HEK293 (cell line): ENCODE results near the gene SLAMF1.

Experiments
- SETDB1 ChIP-seq: IDR thresholded peaks from one replicate; pipeline ENCODE4 v1.6.1; 2017; ENCODE audit warnings: mild to moderate bottlenecking, low read length, moderate library complexity, mixed read lengths; ENCODE audit not compliant: insufficient read length
- ZNF239 ChIP-seq: fragments of 450-650 bp; formaldehyde crosslinking; IDR thresholded peaks from 2 replicates; pipeline ENCODE4 v1.5.1; 2016; ENCODE audit warnings: missing biosample characterization, missing genetic modification characterization
- ZNF24 ChIP-seq: fragments of 450-650 bp; formaldehyde crosslinking; IDR thresholded peaks from 2 replicates; pipeline ENCODE4 v1.5.1; 2016; ENCODE audit warnings: missing biosample characterization, missing genetic modification characterization
- ZNF292 ChIP-seq: fragments of 450-650 bp; formaldehyde crosslinking; IDR thresholded peaks from 2 replicates; pipeline ENCODE4 v1.5.1; 2016; ENCODE audit warnings: low read depth, missing biosample characterization, missing genetic modification characterization, borderline replicate concordance
- ZNF585B ChIP-seq: fragments of 450-650 bp; formaldehyde crosslinking; IDR thresholded peaks from 2 replicates; pipeline ENCODE4 v1.5.1; 2016; ENCODE audit warnings: missing biosample characterization, missing genetic modification characterization
- TF ChIP-seq, protein P1 (sequence below): fragments of 450-650 bp; formaldehyde crosslinking; IDR thresholded peaks from 2 replicates; pipeline ENCODE4 v1.5.1; 2016; ENCODE audit warnings: missing biosample characterization, missing genetic modification characterization
- TF ChIP-seq, protein P2 (sequence below): fragments of 450-650 bp; formaldehyde crosslinking; IDR thresholded peaks from 2 replicates; pipeline ENCODE4 v1.5.1; 2016; ENCODE audit warnings: missing biosample characterization, missing genetic modification characterization

DNA sequence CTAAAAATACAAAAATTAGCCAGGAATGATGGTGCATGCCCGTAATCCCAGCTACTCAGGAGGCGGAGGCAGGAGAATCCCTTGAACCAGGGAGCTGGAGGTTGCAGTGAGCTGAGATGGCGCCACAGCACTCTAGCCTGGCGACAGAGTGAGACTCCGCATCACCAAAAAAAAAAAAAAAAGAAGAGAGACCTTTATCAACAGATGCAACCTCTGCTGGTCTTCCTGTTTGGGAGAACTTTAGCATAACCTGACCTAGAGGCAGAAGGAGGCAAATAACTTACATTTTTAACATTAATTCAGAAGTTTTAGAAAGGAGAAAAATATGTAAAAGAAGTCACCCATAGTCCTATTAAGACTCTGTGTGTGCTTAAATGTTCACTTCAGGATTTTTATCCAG, 32.4 kb downstream of the SLAMF1 start:
- TF ChIP-seq ZNF24 (tag by site-specific recombination): no peak
- TF ChIP-seq, protein P1, sequence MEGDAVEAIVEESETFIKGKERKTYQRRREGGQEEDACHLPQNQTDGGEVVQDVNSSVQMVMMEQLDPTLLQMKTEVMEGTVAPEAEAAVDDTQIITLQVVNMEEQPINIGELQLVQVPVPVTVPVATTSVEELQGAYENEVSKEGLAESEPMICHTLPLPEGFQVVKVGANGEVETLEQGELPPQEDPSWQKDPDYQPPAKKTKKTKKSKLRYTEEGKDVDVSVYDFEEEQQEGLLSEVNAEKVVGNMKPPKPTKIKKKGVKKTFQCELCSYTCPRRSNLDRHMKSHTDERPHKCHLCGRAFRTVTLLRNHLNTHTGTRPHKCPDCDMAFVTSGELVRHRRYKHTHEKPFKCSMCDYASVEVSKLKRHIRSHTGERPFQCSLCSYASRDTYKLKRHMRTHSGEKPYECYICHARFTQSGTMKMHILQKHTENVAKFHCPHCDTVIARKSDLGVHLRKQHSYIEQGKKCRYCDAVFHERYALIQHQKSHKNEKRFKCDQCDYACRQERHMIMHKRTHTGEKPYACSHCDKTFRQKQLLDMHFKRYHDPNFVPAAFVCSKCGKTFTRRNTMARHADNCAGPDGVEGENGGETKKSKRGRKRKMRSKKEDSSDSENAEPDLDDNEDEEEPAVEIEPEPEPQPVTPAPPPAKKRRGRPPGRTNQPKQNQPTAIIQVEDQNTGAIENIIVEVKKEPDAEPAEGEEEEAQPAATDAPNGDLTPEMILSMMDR (tag by site-specific recombination): no peak
- no peak for TF ChIP-seq ZNF292 (tag by site-specific recombination)
- TF ChIP-seq SETDB1: no peak
- TF ChIP-seq, protein P2, sequence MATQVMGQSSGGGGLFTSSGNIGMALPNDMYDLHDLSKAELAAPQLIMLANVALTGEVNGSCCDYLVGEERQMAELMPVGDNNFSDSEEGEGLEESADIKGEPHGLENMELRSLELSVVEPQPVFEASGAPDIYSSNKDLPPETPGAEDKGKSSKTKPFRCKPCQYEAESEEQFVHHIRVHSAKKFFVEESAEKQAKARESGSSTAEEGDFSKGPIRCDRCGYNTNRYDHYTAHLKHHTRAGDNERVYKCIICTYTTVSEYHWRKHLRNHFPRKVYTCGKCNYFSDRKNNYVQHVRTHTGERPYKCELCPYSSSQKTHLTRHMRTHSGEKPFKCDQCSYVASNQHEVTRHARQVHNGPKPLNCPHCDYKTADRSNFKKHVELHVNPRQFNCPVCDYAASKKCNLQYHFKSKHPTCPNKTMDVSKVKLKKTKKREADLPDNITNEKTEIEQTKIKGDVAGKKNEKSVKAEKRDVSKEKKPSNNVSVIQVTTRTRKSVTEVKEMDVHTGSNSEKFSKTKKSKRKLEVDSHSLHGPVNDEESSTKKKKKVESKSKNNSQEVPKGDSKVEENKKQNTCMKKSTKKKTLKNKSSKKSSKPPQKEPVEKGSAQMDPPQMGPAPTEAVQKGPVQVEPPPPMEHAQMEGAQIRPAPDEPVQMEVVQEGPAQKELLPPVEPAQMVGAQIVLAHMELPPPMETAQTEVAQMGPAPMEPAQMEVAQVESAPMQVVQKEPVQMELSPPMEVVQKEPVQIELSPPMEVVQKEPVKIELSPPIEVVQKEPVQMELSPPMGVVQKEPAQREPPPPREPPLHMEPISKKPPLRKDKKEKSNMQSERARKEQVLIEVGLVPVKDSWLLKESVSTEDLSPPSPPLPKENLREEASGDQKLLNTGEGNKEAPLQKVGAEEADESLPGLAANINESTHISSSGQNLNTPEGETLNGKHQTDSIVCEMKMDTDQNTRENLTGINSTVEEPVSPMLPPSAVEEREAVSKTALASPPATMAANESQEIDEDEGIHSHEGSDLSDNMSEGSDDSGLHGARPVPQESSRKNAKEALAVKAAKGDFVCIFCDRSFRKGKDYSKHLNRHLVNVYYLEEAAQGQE (tag by site-specific recombination): no peak
- no peak for TF ChIP-seq ZNF585B (tag by site-specific recombination)
- no peak for TF ChIP-seq ZNF239 (tag by site-specific recombination)
